SK-N-MC (cell line): Measurements from ENCODE around the gene CD101.

Experiments used
- DNase-seq: peaks from one replicate; pipeline ENCODE4 v3.0.0-alpha.2; 2011; ENCODE audit warnings: low read depth, low spot score
- H3K27ac ChIP-seq: fragments of 200-600 bp; sonication (generic); 2 replicates; pipeline ENCODE4 v1.5.1; 2016; ENCODE audit warnings: mixed run types
- H3K36me3 ChIP-seq: fragments of 200-600 bp; sonication (generic); 2 replicates; pipeline ENCODE4 v1.6.1; 2017; ENCODE audit warnings: antibody characterized with exemption, low read length, mixed read lengths; ENCODE audit not compliant: insufficient read depth
- H3K4me3 ChIP-seq: fragments of 200-600 bp; sonication (generic); 2 replicates; pipeline ENCODE4 v1.5.1; 2016
- H3K9ac ChIP-seq: fragments of 200-600 bp; sonication (generic); 2 replicates; pipeline ENCODE4 v1.8.0; 2017; ENCODE audit warnings: mixed run types, mixed read lengths; ENCODE audit not compliant: insufficient read length
- H3K9me3 ChIP-seq: fragments of 200-600 bp; sonication (generic); 2 replicates; pipeline ENCODE4 v1.6.1; 2017; ENCODE audit warnings: low read depth, mild to moderate bottlenecking, antibody characterized with exemption, low read length, moderate library complexity, mixed read lengths
- EZH2 ChIP-seq: fragments of 200-600 bp; sonication (generic); IDR thresholded peaks from one replicate; pipeline ENCODE4 v1.6.1; 2017; ENCODE audit warnings: antibody characterized with exemption
- FOXP2 ChIP-seq: optimal IDR thresholded peaks from 2 replicates; pipeline ENCODE3; 2011; ENCODE audit warnings: mild to moderate bottlenecking, moderate library complexity; ENCODE audit not compliant: insufficient read depth; ENCODE audit errors: extremely low read length, control extremely low read depth
- POLR2AphosphoS5 ChIP-seq: IDR thresholded peaks from 2 replicates; pipeline ENCODE4 v1.6.1; 2012; ENCODE audit warnings: mild to moderate bottlenecking, low read depth, low read length, borderline replicate concordance

CD101 gene

DNA sequence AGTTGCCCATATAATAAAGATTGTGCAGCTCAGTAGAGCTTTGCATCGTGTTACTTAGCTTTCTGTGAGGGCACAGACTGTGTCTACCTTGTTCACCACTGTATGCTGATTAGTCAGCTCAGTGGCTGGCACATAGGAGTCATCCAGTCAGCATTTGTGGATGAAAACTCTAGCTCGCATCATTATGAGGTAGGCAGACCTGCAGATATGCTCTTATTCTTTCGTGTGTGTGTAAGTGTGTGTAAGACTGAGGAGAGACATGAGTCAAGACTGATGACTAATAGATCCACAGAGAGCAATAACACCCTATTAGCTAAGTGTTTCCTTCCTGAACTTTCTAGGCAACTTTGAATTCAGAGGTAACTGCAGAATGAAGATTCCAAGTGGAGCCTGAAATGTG, 75.7 kb downstream of the CD101 start:
- Histone ChIP-seq H3K4me3 (no peak overlapping the region), H3K9ac (no peak overlapping the region), H3K36me3 (peaks cover 76% of the 10 kb centered on the region), H3K9me3 (no peaks in the 10 kb centered on the region), H3K27ac (no peak overlapping the region)
- TF ChIP-seq POLR2AphosphoS5 (no peak), FOXP2 (no peak), EZH2 (no peak)
- DNase-seq: no peak

DNA sequence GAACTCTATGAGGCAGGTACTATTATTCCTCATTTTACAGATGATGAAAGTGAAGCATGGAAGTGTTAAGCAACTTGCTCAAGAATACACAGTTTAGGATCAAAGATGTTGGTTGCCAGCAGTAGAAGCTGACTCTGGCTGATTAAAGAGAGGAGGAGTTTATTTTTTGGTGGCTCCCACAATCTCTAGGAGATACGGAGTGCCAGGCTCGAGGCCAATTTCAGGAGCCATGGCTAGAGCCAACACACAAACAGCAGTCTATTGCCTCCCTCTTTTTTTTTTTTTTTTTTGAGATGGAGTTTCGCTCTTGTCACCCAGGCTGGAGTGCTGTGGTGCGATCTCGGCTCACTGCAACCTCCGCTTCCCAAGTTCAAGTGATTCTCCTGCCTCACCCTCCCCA, 78.2 kb downstream of the CD101 start:
- Histone ChIP-seq H3K36me3 (peaks cover 64% of the 10 kb centered on the region), H3K4me3 (no peak overlapping the region), H3K9ac (no peak overlapping the region), H3K9me3 (no peaks in the 10 kb centered on the region), H3K27ac (no peak overlapping the region)
- TF ChIP-seq EZH2: no peak
- TF ChIP-seq FOXP2: no peak
- no peak for TF ChIP-seq POLR2AphosphoS5
- no peak for DNase-seq

DNA sequence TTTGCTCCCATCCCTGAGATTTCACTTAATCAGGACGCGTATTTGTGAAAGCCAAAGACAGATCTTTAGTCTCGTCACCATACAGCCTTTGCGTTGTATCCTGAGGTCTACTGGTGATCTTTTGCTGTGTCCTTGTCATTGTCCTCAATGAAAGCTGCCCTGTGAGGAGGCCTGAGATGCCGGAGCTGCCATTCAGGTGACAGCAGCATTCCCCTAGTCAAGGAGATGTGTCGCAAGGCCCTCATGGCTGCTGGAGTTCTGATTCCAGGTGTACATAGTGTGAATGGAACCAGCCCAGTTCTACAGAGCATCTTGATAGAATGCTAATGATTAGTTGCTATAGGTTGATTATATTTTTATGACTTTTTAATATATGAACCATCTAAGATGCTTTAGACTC, 82.7 kb downstream of the CD101 start:
- no peak overlapping the region for H3K9ac ChIP-seq
- peaks cover 35% of the 10 kb centered on the region for H3K36me3 ChIP-seq
- TF ChIP-seq EZH2: no peak
- no peaks in the 10 kb centered on the region for H3K9me3 ChIP-seq
- H3K27ac ChIP-seq: no peak overlapping the region
- H3K4me3 ChIP-seq: no peak overlapping the region
- DNase-seq: no peak
